CD4-positive, alpha-beta T cell treated with Interferon alpha-2 for 1 hour (primary cell): ENCODE data around the gene KLRC3.
A peak's percentile ranks its signal among the peaks of the same experiment; 100 is the strongest.
"Not testable (repeated sequence)": the region's sequence is repeated elsewhere in the genome, so short reads cannot be mapped to it uniquely, and the experiment has no call there.

Experiments
- DNase-seq, 2 donors: peaks; one replicate each; pipeline ENCODE4 v3.0.0-alpha.2; 2020 to 2022

Gene KLRC3

GRCh38 chr12:10368206-10369171 lies 51.9 kb downstream of the KLRC3 start:
- no peak for DNase-seq

GRCh38 chr12:10367714-10368113 lies 52.7 kb downstream of the KLRC3 start:
- DNase-seq: not testable (repeated sequence)

- DNase-seq: no peak
Measured at GRCh38 chr12:10366875-10367274, 53.5 kb downstream of the KLRC3 start.

- no peak for DNase-seq
Measured at GRCh38 chr12:10365696-10366405, 54.5 kb downstream of the KLRC3 start.

GRCh38 chr12:10364815-10365622 lies 55.4 kb downstream of the KLRC3 start:
- DNase-seq: peak; percentile 68 to 82

GRCh38 chr12:10363914-10364814 lies 56.2 kb downstream of the KLRC3 start:
- peak; percentile 24 to 58 for DNase-seq

GRCh38 chr12:10363658-10363913 lies 56.8 kb downstream of the KLRC3 start:
- no peak for DNase-seq

- DNase-seq: no peak
Measured at GRCh38 chr12:10362828-10363657, 57.4 kb downstream of the KLRC3 start.

- no peak for DNase-seq
Measured at GRCh38 chr12:10362325-10362724, 58.1 kb downstream of the KLRC3 start.
